ENCODE results near the gene SLC37A1. TPM values are rescaled to one million over a fixed set of nuclear protein-coding genes. Genes with fewer than 3 reads are reported as not detected.

SLC37A1 gene
- total and polyA plus RNA-seq, 9 of the 15 experiments (the other 6 are each of a cell fraction or from before 2014, with no cell fraction given), result 0.06 to 3.4 (median 0.40) TPM

DNA sequence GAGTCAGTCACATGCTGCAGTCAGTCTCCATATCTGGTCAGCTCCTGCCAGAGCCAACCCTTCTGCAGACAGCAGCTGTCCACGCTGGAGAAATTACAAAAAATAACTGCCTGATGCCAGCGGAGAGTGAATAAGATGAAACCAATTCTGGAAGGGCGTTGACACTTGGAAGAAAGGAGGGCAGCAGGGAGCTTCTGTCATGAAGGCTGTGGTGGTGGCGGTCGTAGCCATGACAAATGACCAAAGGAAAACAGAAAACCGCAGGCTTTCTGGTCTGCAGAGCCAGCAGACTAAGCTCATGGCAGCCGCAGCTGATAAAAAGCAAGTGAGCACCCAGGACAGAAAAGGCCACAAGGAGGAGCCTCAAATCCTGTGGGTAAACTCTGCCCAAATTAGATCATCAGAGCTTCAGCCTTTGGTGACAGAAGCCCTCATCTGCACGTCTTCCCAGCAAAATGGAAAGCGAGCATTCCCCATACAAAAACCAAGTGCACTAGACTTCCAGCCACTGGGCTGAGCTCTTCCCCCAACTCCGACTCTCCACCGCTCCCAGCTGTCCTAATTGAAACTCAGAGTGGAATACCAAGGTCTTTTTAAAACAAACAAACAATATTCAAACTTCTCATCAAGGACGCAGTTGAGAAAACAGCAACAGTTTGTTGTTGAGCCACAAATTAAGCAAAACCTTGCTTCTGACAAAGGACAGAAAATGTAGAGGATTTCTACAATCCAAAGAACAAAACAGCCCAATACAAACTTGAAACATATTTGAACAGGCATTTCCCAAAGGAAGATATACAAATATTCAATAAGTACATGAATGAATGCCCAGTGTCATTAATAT, 46.3 kb upstream of the SLC37A1 start (continued):
- no peak for TF ChIP-seq NR2C2 (CRISPR knock-in tag; IDR thresholded peaks at IDR 0.05)
- TF ChIP-seq NR2C2 (tag; IDR thresholded peaks at IDR 0.05), result no peak
- no peak for TF ChIP-seq KDM1A (IDR thresholded peaks at IDR 0.05)
- no peak; the same call in 1 of the 2 replicates for TF ChIP-seq FOSL1 (tag; conservative IDR thresholded peaks at IDR 0.05)
- no peak for TF ChIP-seq ZNF12 (CRISPR knock-in tag; IDR thresholded peaks at IDR 0.05)
- TF ChIP-seq HDGF (IDR thresholded peaks at IDR 0.05), result no peak
- 0 out of 2 replicates have a peak, but pooled peaks have one; percentile 12 for TF ChIP-seq NCOR1 (IDR thresholded peaks at IDR 0.05)
- TF ChIP-seq ZNF212 (CRISPR knock-in tag; IDR thresholded peaks at IDR 0.05), result no peak
- no peak for TF ChIP-seq MBD2 (IDR thresholded peaks at IDR 0.05; ENCODE audit: borderline replicate concordance, low read depth)
- peak; percentile 75 for TF ChIP-seq TCF3 (CRISPR knock-in tag; IDR thresholded peaks at IDR 0.05)
- TF ChIP-seq, protein P1, sequence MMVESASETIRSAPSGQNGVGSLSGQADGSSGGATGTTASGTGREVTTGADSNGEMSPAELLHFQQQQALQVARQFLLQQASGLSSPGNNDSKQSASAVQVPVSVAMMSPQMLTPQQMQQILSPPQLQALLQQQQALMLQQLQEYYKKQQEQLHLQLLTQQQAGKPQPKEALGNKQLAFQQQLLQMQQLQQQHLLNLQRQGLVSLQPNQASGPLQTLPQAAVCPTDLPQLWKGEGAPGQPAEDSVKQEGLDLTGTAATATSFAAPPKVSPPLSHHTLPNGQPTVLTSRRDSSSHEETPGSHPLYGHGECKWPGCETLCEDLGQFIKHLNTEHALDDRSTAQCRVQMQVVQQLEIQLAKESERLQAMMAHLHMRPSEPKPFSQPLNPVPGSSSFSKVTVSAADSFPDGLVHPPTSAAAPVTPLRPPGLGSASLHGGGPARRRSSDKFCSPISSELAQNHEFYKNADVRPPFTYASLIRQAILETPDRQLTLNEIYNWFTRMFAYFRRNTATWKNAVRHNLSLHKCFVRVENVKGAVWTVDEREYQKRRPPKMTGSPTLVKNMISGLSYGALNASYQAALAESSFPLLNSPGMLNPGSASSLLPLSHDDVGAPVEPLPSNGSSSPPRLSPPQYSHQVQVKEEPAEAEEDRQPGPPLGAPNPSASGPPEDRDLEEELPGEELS (CRISPR knock-in tag; IDR thresholded peaks at IDR 0.05; ENCODE audit: borderline replicate concordance), result no peak
- TF ChIP-seq TCF7 (IDR thresholded peaks at IDR 0.05; ENCODE audit: borderline replicate concordance), result no peak
- TF ChIP-seq PTBP1 (IDR thresholded peaks at IDR 0.05; ENCODE audit: low read depth, low read length), result no peak
- no peak for TF ChIP-seq ZBTB17 (CRISPR knock-in tag; IDR thresholded peaks at IDR 0.05)
- no peak for TF ChIP-seq FOXA3 (CRISPR knock-in tag; conservative IDR thresholded peaks at IDR 0.05 in 1 of 2, IDR thresholded peaks at IDR 0.05 in 1 of 2)
- TF ChIP-seq JUNB (CRISPR knock-in tag; conservative IDR thresholded peaks at IDR 0.05), result no peak
- no peak for TF ChIP-seq ZNF785 (CRISPR knock-in tag; IDR thresholded peaks at IDR 0.05)
- TF ChIP-seq, protein P2, sequence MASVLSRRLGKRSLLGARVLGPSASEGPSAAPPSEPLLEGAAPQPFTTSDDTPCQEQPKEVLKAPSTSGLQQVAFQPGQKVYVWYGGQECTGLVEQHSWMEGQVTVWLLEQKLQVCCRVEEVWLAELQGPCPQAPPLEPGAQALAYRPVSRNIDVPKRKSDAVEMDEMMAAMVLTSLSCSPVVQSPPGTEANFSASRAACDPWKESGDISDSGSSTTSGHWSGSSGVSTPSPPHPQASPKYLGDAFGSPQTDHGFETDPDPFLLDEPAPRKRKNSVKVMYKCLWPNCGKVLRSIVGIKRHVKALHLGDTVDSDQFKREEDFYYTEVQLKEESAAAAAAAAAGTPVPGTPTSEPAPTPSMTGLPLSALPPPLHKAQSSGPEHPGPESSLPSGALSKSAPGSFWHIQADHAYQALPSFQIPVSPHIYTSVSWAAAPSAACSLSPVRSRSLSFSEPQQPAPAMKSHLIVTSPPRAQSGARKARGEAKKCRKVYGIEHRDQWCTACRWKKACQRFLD (CRISPR knock-in tag; IDR thresholded peaks at IDR 0.05), result no peak
- TF ChIP-seq RBM15 (IDR thresholded peaks at IDR 0.05; ENCODE audit: insufficient read depth, low read length), result no peak
- TF ChIP-seq BMI1 (IDR thresholded peaks at IDR 0.05; ENCODE audit: low read length), result no peak
- peak; percentile 66; the same call in 1 of the 2 replicates for TF ChIP-seq ATF7 (IDR thresholded peaks at IDR 0.05)
- peak; percentile 65 for TF ChIP-seq FOXJ3 (CRISPR knock-in tag; IDR thresholded peaks at IDR 0.05)
- TF ChIP-seq MTF1 (CRISPR knock-in tag; IDR thresholded peaks at IDR 0.05; ENCODE audit: borderline replicate concordance), result no peak
- TF ChIP-seq, protein P3, sequence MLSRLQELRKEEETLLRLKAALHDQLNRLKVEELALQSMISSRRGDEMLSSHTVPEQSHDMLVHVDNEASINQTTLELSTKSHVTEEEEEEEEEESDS (CRISPR knock-in tag; IDR thresholded peaks at IDR 0.05), result no peak
- TF ChIP-seq, protein P4, sequence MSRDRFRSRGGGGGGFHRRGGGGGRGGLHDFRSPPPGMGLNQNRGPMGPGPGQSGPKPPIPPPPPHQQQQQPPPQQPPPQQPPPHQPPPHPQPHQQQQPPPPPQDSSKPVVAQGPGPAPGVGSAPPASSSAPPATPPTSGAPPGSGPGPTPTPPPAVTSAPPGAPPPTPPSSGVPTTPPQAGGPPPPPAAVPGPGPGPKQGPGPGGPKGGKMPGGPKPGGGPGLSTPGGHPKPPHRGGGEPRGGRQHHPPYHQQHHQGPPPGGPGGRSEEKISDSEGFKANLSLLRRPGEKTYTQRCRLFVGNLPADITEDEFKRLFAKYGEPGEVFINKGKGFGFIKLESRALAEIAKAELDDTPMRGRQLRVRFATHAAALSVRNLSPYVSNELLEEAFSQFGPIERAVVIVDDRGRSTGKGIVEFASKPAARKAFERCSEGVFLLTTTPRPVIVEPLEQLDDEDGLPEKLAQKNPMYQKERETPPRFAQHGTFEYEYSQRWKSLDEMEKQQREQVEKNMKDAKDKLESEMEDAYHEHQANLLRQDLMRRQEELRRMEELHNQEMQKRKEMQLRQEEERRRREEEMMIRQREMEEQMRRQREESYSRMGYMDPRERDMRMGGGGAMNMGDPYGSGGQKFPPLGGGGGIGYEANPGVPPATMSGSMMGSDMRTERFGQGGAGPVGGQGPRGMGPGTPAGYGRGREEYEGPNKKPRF (IDR thresholded peaks at IDR 0.05; ENCODE audit: low read depth, low read length), result no peak

Measured in K562 (cell line).